Loucy (cell line): ENCODE data around the gene RPH3AL.
"Not testable (repeated sequence)": the region's sequence is repeated elsewhere in the genome, so short reads cannot be mapped to it uniquely, and the experiment has no call there.

Experiments
- H2AFZ ChIP-seq: fragments of 200-600 bp; sonication (generic); 2 replicates; pipeline ENCODE4 v1.6.0; 2016; ENCODE audit warnings: antibody characterized with exemption, mild to moderate bottlenecking, low read length, moderate library complexity
- H3F3A ChIP-seq: fragments of 200-600 bp; 2 replicates; pipeline ENCODE4 v1.6.0; 2016; ENCODE audit warnings: antibody characterized with exemption, low read depth, mild to moderate bottlenecking
- H3K27me3 ChIP-seq: fragments of 200-600 bp; sonication (generic); 2 replicates; pipeline ENCODE4 v1.6.1; 2014; ENCODE audit warnings: low read length, mild to moderate bottlenecking; ENCODE audit not compliant: insufficient read depth, poor library complexity, severe bottlenecking
- H3K36me3 ChIP-seq: fragments of 200-600 bp; sonication (generic); 2 replicates; pipeline ENCODE4 v1.6.1; 2016; ENCODE audit warnings: low read length; ENCODE audit not compliant: insufficient read depth
- H3K4me1 ChIP-seq: fragments of 200-600 bp; sonication (generic); 2 replicates; pipeline ENCODE4 v1.5.1; 2014; ENCODE audit warnings: low read length, mild to moderate bottlenecking; ENCODE audit not compliant: insufficient read depth, poor library complexity, severe bottlenecking
- H3K4me2 ChIP-seq: fragments of 200-600 bp; sonication (generic); 2 replicates; pipeline ENCODE4 v1.6.0; 2014; ENCODE audit warnings: antibody characterized with exemption, low read length, low read depth, mild to moderate bottlenecking; ENCODE audit not compliant: poor library complexity, severe bottlenecking
- H3K4me3 ChIP-seq: fragments of 200-600 bp; sonication (generic); 2 replicates; pipeline ENCODE4 v1.5.1; 2014; ENCODE audit warnings: low read length, mild to moderate bottlenecking, mixed read lengths; ENCODE audit not compliant: poor library complexity, severe bottlenecking
- H3K79me2 ChIP-seq: fragments of 200-600 bp; sonication (generic); 2 replicates; pipeline ENCODE4 v1.6.1; 2014; ENCODE audit warnings: low read length; ENCODE audit not compliant: insufficient read depth
- H3K9ac ChIP-seq: fragments of 200-600 bp; sonication (generic); 2 replicates; pipeline ENCODE4 v1.6.0; 2014; ENCODE audit warnings: mild to moderate bottlenecking, low read depth, low read length, moderate library complexity; ENCODE audit not compliant: poor library complexity, severe bottlenecking
- H3K9me2 ChIP-seq: fragments of 200-600 bp; sonication (generic); replicated peaks from 2 replicates; pipeline ENCODE4 v1.6.1; 2016; ENCODE audit warnings: low read depth, low read length, mixed read lengths
- H3K9me3 ChIP-seq: fragments of 200-600 bp; sonication (generic); 2 replicates; pipeline ENCODE4 v1.6.1; 2014; ENCODE audit warnings: mild to moderate bottlenecking, antibody characterized with exemption, low read length, low read depth; ENCODE audit not compliant: insufficient read depth
- H4K20me1 ChIP-seq: fragments of 200-600 bp; sonication (generic); 2 replicates; pipeline ENCODE4 v1.6.0; 2014; ENCODE audit warnings: antibody characterized with exemption, low read length, mild to moderate bottlenecking; ENCODE audit not compliant: insufficient read depth, poor library complexity, severe bottlenecking
- CTCF ChIP-seq: fragments of 200-600 bp; sonication (generic); conservative IDR thresholded peaks from 2 replicates; pipeline ENCODE4 v1.5.1; 2014; ENCODE audit warnings: mild to moderate bottlenecking, antibody characterized with exemption, low read length
- EZH2phosphoT487 ChIP-seq: fragments of 200-600 bp; IDR thresholded peaks from 2 replicates; pipeline ENCODE4 v1.6.1; 2018; ENCODE audit warnings: antibody characterized with exemption, mild to moderate bottlenecking, moderate library complexity, borderline replicate concordance

Gene RPH3AL

GRCh38 chr17:373613-374230, 21.1 kb upstream of the RPH3AL start:
- H3K4me2 ChIP-seq: no peak overlapping the region
- no peak overlapping the region for H3K4me3 ChIP-seq
- no peak overlapping the region for H2AFZ ChIP-seq
- H3F3A ChIP-seq: no peaks in the 10 kb centered on the region
- H4K20me1 ChIP-seq: no peaks in the 10 kb centered on the region
- no peaks in the 10 kb centered on the region for H3K36me3 ChIP-seq
- H3K79me2 ChIP-seq: no peaks in the 10 kb centered on the region
- peaks cover 6% of the 10 kb centered on the region; the same call in 1 of the 2 replicates for H3K9me3 ChIP-seq
- peaks cover 14% of the 10 kb centered on the region for H3K4me1 ChIP-seq
- H3K27me3 ChIP-seq: no peaks in the 10 kb centered on the region
- no peaks in the 10 kb centered on the region for H3K9me2 ChIP-seq
- TF ChIP-seq CTCF (no peak), EZH2phosphoT487 (no peak)
- H3K9ac ChIP-seq: no peak overlapping the region

- Histone ChIP-seq H3K36me3 (no peaks in the 10 kb centered on the region), H3K79me2 (no peaks in the 10 kb centered on the region), H3K9ac (no peak overlapping the region), H4K20me1 (no peaks in the 10 kb centered on the region), H3K4me3 (no peak overlapping the region), H3F3A (no peaks in the 10 kb centered on the region), H3K9me2 (no peaks in the 10 kb centered on the region), H3K27me3 (no peaks in the 10 kb centered on the region), H3K9me3 (peaks cover 14% of the 10 kb centered on the region), H2AFZ (no peak overlapping the region), H3K4me1 (peaks cover 7% of the 10 kb centered on the region), H3K4me2 (no peak overlapping the region)
- TF ChIP-seq EZH2phosphoT487 (no peak), CTCF (no peak)
Observed at GRCh38 chr17:372157-373152, 19.8 kb upstream of the RPH3AL start.

GRCh38 chr17:371583-371982, 19.0 kb upstream of the RPH3AL start:
- Histone ChIP-seq H4K20me1 (no peaks in the 10 kb centered on the region), H3K27me3 (no peaks in the 10 kb centered on the region), H3K4me1 (no peaks in the 10 kb centered on the region), H3K9ac (no peak overlapping the region), H3K36me3 (no peaks in the 10 kb centered on the region), H2AFZ (no peak overlapping the region), H3K9me2 (no peaks in the 10 kb centered on the region), H3K4me2 (no peak overlapping the region), H3K79me2 (no peaks in the 10 kb centered on the region), H3F3A (no peaks in the 10 kb centered on the region), H3K9me3 (peaks cover 14% of the 10 kb centered on the region), H3K4me3 (no peak overlapping the region)
- no peak for TF ChIP-seq CTCF
- no peak for TF ChIP-seq EZH2phosphoT487

- H3K36me3 ChIP-seq, H3K79me2 ChIP-seq, H3K4me3 ChIP-seq, H4K20me1 ChIP-seq, H3F3A ChIP-seq, H3K27me3 ChIP-seq, H2AFZ ChIP-seq, H3K9me2 ChIP-seq, H3K4me2 ChIP-seq, H3K4me1 ChIP-seq, H3K9ac ChIP-seq: not testable (repeated sequence)
- peaks cover 14% of the 10 kb centered on the region for H3K9me3 ChIP-seq
Observed at GRCh38 chr17:367656-368055, 15.0 kb upstream of the RPH3AL start.
